Tibial artery (tissue), 4 donors: Measurements from ENCODE around the gene HNF1B.

Experiments
- DNase-seq, 2 donors: peaks; one replicate each; pipeline ENCODE4 v3.0.0-alpha.2; 2019
- H3K27ac ChIP-seq, 2 donors: fragments of 200-600 bp; sonication (generic) in 1 of 2; 1 replicate in 1 of 2; 2 replicates in 1 of 2; pipeline ENCODE4 v1.5.1; 2018 to 2019; ENCODE audit warnings: mild to moderate bottlenecking in 1 of 2
- H3K27me3 ChIP-seq, 2 donors: fragments of 200-600 bp; sonication (generic) in 1 of 2; one replicate each; pipeline versions ENCODE4 v1.5.1 to v1.6.0; 2016 to 2019
- H3K36me3 ChIP-seq, 3 donors: fragments of 200-600 bp; sonication (generic) in 2 of 3; one replicate each; pipeline ENCODE4 v1.5.1; 2016 to 2019; ENCODE audit warnings: mild to moderate bottlenecking in 2 of 3
- H3K4me1 ChIP-seq, 4 donors: fragments of 200-600 bp; sonication (generic) in 2 of 4; 1 replicate in 3 of 4; 2 replicates in 1 of 4; pipeline ENCODE4 v1.5.1; 2016 to 2019
- H3K4me3 ChIP-seq, 2 donors: fragments of 200-600 bp; sonication (generic) in 1 of 2; 1 replicate in 1 of 2; 2 replicates in 1 of 2; pipeline ENCODE4 v1.5.1; 2018 to 2019; ENCODE audit warnings: mild to moderate bottlenecking in 2 of 2
- H3K9me3 ChIP-seq, 3 donors: fragments of 200-600 bp; sonication (generic) in 1 of 3; one replicate each; pipeline ENCODE4 v1.5.1; 2016 to 2019
- intact Hi-C: fragments of 100-400 bp; cut with DNase I; formaldehyde crosslinking; loops from one replicate; pipeline ENCODE4 v1.15.0; 2023; ENCODE audit warnings: low total_unique reads
- TF ChIP-seq, protein P1 (sequence below), 2 experiments: fragments of 200-600 bp in 1 of 2; fragments of 450-650 bp in 1 of 2; IDR thresholded peaks; one replicate each; pipeline ENCODE4 v1.5.1; 2017 to 2019; ENCODE audit warnings: antibody characterized with exemption in 2 of 2, mild to moderate bottlenecking in 1 of 2, moderate library complexity in 1 of 2

The HNF1B gene

DNA sequence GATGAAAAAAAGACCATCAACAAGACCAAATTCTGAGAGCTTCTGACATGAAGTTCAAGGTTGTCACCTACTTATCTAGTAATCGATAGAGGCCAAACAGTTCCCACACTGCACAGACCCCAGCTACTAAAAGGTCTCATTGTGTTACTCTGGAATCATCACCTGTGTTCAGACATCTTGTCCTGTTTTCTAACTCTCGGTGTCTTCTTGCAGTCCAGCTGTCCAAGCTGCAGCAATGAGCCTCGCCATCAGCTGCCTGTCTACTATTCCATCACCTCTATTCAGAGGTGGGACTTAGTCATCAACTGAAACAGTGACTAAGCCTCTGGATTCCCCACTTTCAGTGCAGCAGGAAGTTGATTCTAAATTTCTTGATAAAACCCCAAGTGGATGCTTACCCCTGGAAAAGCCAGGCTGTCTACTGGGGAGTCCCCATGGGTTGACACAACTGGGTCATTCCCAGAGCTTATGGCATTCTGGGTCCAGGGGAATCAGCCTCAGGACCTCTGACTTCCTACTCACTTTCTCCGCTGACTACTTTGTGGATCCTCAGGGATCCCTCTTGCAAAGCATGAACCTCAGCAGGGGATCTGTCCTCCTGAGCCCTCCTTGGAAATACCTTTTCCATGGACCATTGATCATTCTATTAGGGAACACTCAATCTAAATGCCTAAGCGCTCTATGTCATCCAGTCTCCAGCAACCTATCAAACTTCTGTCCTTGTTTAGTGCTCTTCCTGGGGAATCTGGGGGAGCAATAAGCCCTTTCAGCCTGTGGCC, 46.5 kb downstream of the HNF1B start:
- no peaks in the 10 kb centered on the region for H3K4me1 ChIP-seq
- H3K27ac ChIP-seq, result no peak overlapping the region
- no peaks in the 10 kb centered on the region for H3K36me3 ChIP-seq
- TF ChIP-seq, protein P1, sequence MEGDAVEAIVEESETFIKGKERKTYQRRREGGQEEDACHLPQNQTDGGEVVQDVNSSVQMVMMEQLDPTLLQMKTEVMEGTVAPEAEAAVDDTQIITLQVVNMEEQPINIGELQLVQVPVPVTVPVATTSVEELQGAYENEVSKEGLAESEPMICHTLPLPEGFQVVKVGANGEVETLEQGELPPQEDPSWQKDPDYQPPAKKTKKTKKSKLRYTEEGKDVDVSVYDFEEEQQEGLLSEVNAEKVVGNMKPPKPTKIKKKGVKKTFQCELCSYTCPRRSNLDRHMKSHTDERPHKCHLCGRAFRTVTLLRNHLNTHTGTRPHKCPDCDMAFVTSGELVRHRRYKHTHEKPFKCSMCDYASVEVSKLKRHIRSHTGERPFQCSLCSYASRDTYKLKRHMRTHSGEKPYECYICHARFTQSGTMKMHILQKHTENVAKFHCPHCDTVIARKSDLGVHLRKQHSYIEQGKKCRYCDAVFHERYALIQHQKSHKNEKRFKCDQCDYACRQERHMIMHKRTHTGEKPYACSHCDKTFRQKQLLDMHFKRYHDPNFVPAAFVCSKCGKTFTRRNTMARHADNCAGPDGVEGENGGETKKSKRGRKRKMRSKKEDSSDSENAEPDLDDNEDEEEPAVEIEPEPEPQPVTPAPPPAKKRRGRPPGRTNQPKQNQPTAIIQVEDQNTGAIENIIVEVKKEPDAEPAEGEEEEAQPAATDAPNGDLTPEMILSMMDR (IDR thresholded peaks at IDR 0.05), result no peak
- no peak overlapping the region for H3K4me3 ChIP-seq
- intact Hi-C loops, result no loop called here
- DNase-seq, result no peak
- H3K27me3 ChIP-seq, result peaks cover 0 to 24% of the 10 kb centered on the region in 2 donors
- no peaks in the 10 kb centered on the region for H3K9me3 ChIP-seq

DNA sequence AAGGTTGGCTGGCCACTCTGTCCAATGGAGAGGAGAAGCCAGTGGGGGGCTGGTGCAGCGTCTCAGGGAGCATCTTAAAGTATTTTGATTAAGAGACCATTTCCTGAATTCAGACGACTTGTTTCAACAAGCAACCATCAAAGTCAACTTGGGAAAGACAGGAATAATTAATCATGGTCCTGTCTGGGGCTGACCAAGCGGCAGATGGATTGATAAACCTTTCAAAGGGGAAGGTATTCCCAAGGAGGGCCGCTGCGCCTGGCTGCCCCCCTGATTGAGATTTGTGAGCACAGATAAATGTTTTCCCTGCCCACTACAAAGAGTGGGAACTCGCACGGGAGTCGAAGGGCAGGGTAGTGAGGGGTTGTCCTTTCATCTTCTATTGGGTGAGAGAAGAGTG, 47.5 kb downstream of the HNF1B start:
- Histone ChIP-seq H3K4me1 (no peaks in the 10 kb centered on the region), H3K4me3 (no peak overlapping the region), H3K27me3 (peaks cover 0 to 24% of the 10 kb centered on the region in 2 donors), H3K27ac (no peak overlapping the region), H3K9me3 (no peaks in the 10 kb centered on the region), H3K36me3 (no peaks in the 10 kb centered on the region)
- TF ChIP-seq, protein P1 (IDR thresholded peaks at IDR 0.05), result no peak
- DNase-seq, result no peak
- intact Hi-C loops, result no loop called here

DNA sequence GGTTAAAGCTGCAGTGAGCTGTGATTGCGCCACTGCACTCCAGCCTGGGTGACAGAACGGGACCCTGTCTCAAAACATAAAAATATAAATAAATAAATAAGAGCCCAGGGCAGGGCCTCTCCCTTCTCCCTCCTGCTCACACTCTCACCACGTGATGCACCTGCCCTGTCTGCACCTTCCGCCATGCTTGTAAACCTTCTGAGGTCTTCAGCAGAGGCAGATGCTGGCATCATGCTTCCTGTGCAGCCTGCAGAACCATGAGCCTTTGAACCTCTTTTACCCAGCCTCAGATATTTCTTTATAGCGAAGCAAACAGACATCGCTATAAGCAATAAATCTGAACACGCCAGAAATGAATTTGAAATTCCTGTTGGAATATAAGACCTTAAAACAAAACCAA, 48.5 kb downstream of the HNF1B start:
- TF ChIP-seq, protein P1 (IDR thresholded peaks at IDR 0.05), result no peak
- H3K27ac ChIP-seq, result no peak overlapping the region
- intact Hi-C loops, result no loop called here

DNA sequence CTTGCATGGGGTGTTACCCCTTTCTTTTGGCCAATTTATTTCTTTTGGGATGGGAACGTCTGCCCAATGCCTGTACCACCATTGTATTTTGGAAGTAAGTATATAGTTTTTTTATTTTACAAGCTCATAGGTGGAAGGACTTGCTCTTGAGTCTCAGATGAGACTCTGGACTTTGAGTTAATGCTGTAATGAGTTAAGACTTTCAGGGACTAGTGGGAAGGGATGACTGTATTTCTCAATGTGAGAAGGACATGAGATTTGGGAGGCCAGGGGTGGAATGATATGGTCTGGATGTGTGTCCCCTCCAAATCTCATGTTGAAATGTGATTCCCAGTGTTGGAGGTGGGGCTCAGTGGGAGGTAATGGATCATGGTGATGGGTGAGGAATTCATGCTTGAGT, 49.1 kb downstream of the HNF1B start:
- no peak overlapping the region for H3K4me3 ChIP-seq
- H3K4me1 ChIP-seq, result no peaks in the 10 kb centered on the region
- H3K27ac ChIP-seq, result no peak overlapping the region

More for the DNA sequence above, 48.5 kb downstream of the HNF1B start:
- H3K4me3 ChIP-seq, result no peak overlapping the region
- H3K9me3 ChIP-seq, result no peaks in the 10 kb centered on the region
- no peaks in the 10 kb centered on the region for H3K36me3 ChIP-seq
- no peak for DNase-seq
- H3K4me1 ChIP-seq, result no peaks in the 10 kb centered on the region
- peaks cover 0 to 21% of the 10 kb centered on the region in 2 donors for H3K27me3 ChIP-seq

DNA sequence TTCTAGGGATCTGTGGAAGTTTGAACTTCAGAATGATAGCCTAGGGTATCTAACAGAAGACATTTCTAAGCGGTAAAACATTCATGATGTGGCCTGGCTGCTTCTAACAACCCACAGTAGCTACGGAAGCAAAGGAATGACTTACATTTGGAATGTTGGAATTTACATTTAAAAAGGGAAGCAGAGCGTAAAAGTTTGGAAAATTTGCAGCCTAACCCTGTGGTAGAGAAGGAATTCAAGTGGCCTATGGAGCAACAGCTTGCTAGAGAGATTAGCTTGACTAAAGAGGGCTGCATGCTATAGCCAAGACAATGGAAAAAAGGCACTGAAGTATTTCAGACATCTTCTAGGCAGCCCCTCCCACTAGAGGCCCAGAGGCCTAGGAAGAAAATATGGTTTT, 50.1 kb downstream of the HNF1B start:
- H3K4me3 ChIP-seq, result no peak overlapping the region
- H3K9me3 ChIP-seq, result no peaks in the 10 kb centered on the region
- H3K4me1 ChIP-seq, result no peaks in the 10 kb centered on the region
- H3K36me3 ChIP-seq, result no peaks in the 10 kb centered on the region
- TF ChIP-seq, protein P1 (IDR thresholded peaks at IDR 0.05), result no peak
- intact Hi-C loops, result no loop called here
- peaks cover 0 to 21% of the 10 kb centered on the region in 2 donors for H3K27me3 ChIP-seq
- no peak overlapping the region for H3K27ac ChIP-seq
- no peak for DNase-seq

More for the DNA sequence above, 49.1 kb downstream of the HNF1B start:
- no peaks in the 10 kb centered on the region for H3K36me3 ChIP-seq
- DNase-seq, result no peak
- intact Hi-C loops, result no loop called here
- H3K27me3 ChIP-seq, result peaks cover 0 to 21% of the 10 kb centered on the region in 2 donors
- no peaks in the 10 kb centered on the region for H3K9me3 ChIP-seq
- TF ChIP-seq, protein P1 (IDR thresholded peaks at IDR 0.05), result no peak
